ENCODE data around the gene TRIM47. TPM values are rescaled to one million over a fixed set of nuclear protein-coding genes. Genes with fewer than 3 reads are reported as not detected.

TRIM47 gene, protein sequence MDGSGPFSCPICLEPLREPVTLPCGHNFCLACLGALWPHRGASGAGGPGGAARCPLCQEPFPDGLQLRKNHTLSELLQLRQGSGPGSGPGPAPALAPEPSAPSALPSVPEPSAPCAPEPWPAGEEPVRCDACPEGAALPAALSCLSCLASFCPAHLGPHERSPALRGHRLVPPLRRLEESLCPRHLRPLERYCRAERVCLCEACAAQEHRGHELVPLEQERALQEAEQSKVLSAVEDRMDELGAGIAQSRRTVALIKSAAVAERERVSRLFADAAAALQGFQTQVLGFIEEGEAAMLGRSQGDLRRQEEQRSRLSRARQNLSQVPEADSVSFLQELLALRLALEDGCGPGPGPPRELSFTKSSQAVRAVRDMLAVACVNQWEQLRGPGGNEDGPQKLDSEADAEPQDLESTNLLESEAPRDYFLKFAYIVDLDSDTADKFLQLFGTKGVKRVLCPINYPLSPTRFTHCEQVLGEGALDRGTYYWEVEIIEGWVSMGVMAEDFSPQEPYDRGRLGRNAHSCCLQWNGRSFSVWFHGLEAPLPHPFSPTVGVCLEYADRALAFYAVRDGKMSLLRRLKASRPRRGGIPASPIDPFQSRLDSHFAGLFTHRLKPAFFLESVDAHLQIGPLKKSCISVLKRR
- total RNA-seq (2022; extraction: Qiagen RNA extraction; ENCODE audit: low read depth): 117 to 177 TPM (median 163 TPM) in 5 replicates

DNA sequence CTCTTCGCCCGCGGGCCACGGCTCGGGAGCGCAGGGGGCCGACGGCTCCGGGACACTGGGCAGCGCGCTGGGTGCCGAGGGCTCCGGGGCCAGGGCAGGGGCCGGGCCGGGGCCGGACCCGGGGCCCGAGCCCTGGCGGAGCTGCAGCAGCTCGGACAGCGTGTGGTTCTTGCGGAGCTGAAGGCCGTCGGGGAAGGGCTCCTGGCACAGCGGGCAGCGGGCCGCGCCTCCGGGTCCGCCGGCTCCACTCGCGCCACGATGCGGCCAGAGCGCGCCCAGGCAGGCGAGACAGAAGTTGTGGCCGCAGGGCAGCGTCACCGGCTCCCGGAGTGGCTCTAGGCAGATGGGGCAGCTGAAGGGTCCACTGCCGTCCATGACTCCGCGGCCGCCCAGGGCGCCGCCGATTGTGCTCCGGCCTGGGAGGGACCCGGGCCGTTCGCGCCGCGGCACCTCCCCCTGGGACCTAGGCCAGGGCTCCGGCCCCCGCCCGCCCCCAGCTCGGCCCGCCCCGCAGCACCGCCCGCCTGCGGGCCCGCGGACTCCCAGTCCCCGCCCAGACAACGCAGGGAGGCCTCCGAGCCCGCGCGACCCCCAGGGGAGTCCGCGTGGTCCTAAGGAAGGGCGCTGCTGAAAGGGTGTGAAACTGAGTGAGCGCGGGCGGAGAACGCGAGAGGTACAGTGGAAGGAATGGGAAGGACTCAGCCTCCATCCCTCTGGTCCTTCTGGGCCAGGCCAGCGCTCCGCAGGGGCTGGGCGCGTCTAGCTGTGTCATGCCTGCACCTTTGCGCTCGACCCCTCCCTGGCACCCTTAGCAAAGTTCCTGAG lies at the start of gene TRIM47:
Gene TRIM47 (minus strand): TSS at position 408 of the 825 bp plus-strand sequence. CDS start 33 bp downstream, at position 375.

DNA sequence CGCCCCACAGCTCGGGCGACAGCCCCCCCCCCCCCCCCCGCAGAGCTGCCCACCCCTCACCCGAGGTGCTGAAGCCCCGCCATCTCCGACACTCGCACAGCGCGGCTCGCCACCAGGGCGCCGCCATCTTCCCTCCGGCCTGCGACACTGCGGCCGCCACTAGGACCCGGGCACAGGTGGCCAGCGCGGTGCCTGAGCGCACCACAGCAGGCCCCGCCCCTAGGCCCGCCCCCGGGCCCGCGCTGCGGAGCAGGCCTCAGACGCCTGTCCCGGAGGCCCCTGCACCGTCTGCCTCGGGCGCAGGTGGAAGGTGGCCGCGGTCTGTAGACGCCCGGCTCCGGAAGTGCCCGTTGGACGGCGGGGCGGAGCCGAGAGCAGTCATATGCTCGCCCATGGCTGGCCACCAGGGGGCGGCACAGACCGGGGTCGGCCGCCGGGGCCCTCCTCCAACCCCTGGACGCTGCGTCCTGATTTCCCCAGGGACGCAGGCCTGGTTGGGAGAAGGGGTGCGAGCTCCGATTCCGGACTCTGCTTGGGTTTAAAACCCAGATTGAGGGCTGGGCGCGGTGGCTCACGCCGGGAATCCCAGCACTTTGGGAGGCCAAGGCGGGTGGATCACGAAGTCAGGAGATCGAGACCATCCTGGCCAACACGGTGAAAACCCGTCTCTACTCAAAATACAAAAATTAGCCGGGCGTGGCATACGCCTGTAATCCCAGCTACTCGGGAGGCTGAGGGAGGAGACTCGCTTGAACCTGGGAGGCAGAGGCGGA lies 26.6 kb upstream of the TRIM47 start, which contains the start of gene MRPL38:
Gene MRPL38 (minus strand): TSS at position 136 of the 773 bp plus-strand sequence. CDS start 9 bp downstream, at position 127.

DNA sequence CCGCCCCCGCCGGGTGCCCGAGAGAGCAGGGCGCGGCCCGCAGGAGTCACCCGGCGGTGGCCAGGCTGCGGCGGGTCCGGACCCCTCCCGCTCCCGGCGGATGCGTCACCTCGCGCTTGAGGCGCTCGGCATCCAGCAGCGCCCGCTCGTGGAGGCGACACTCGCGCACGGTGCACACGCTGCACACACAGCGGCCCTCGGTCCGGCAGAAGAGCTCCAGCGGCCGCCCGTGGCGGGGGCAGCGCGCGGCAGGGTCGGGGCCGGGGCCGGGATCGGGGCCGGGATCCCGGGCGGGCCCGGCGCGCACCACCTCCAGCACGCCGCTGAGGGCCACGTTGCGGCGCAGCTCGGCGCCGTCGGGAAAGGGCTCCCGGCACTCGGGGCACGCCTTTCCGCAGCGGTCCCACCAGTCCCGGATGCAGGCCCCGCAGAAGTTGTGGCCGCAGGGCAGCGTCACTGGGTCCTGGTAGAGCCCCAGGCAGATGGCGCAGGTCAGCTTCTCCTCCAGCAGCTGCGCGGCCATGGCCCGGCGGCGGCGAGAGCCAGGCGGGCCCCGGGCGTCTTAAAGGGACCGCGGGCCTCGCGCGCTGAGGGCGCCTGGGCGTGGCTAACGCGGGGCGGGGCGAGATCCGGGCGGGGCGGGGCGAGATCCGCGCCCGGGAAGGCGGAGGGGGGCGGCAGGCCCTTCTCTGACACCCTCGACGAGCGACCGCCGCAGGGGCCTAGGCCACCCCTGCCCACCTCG lies 18.2 kb upstream of the TRIM47 start, which contains the start of gene TRIM65:
Gene TRIM65 (minus strand): TSS at position 537 of the 745 bp plus-strand sequence. CDS start 14 bp downstream, at position 523.

DNA sequence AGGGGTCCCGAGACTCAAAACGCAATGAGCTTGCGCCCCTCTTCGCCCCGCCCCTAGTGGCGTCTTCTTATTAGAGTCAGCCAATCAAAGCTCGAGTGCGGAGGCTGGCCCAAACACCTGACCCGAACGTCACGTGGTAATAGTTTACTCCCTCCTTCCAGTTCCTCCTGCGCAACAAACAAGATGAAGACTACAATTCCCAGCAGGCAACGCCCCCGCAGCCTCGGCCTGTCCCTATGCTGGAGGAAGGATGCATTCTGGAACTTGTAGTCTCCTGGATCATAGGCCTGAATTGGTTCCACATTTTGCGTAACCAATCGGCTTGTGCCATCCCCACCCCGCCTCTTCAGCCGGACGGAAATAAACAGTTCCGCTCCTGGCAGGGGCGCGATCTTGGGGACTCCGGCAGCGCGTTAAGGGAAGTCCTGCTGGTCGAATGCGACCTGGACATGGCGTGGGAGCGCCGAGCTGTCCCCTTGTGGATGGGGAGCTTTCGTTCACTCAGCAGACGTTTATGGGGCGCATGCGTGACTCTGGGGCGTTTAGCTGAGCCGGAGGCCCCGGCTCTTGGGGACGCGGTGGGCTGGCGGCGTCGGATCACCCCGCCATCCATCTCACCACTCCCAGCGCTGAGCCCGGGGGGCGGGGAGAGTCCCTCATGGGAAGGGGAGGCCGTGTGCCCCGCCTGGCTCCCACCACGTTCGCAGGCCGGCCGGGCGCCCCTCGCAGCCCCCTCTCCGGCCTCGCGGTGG lies 22.9 kb downstream of the TRIM47 start, which contains the start of gene WBP2:
Gene WBP2 (minus strand): TSS at position 26 of the 752 bp plus-strand sequence. CDS start 38 bp downstream, outside the sequence.

DNA sequence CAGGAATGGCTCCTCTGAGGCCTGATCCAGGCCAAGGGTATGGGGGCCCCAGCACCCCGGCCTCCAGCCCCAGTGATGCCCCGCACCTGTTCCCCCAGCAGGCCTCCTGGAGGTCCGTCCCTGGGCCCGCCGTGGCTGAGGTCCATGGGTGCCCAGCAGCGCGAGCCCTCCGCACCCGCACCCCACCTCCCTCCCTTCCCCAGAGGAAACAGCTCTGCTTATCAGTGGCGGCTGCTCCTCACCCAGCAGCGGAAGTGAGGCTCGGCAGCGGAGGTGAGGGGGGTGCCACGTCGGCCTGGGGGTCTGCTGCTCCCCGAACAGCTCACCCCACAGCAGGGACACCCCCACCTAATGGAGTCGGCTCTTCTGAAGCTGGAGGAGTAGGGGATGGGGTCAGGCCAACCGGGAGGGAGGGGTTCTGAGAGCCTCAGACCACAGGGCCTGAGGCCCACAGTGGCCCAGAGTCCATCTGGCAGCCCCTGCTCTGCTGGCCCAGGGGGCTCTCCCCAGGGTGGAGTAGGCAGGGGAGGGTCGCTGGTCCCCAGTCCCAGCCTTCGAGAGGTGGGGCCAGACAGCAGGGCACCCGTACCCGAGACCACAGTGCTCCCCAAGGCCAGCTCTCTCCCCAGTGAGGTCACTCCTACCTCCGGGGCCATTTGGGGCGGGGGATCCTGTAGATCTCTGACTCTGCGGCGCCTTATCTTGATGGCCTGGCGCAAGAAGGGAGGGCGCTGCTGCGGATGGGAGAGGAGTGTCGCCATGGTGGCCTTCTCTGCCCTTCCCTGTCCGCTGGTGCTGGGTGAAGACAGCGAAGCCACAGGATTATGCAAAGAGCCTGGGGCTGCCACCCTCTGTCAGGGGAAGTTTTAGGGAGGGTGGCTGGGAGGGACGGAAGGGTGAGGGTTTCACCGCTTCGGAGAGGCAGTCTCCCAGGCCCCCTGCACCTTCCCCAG lies 34.5 kb downstream of the TRIM47 start, which contains the start of gene UNC13D:
Gene UNC13D (minus strand): TSS at position 828 of the 953 bp plus-strand sequence. CDS start 67 bp downstream, at position 761.

Other genes starting within 250 kb of the TRIM47 start
- 0.64 to 1.4 TPM (median 1.1 TPM) in 5 replicates for gene SMIM5, start 245.1 kb downstream of the TRIM47 start, total RNA-seq (2022; extraction: Qiagen RNA extraction; ENCODE audit: low read depth)
- 21.0 to 36.0 TPM (median 27.0 TPM) in 5 replicates for gene RECQL5, start 211.4 kb downstream of the TRIM47 start, total RNA-seq (2022; extraction: Qiagen RNA extraction; ENCODE audit: low read depth)
- gene SAP30BP, start 211.2 kb downstream of the TRIM47 start, total RNA-seq (2022; extraction: Qiagen RNA extraction; ENCODE audit: low read depth): 102 to 139 TPM (median 117 TPM) in 5 replicates
- gene ITGB4, start 157.1 kb downstream of the TRIM47 start, total RNA-seq (2022; extraction: Qiagen RNA extraction; ENCODE audit: low read depth): 50.8 to 123 TPM (median 97.0 TPM) in 5 replicates
- 37.4 to 83.5 TPM (median 70.9 TPM) in 5 replicates for gene GALK1, start 113.4 kb downstream of the TRIM47 start, total RNA-seq (2022; extraction: Qiagen RNA extraction; ENCODE audit: low read depth)
- 24.5 to 33.2 TPM (median 29.6 TPM) in 5 replicates for gene UNK, start 93.8 kb downstream of the TRIM47 start, total RNA-seq (2022; extraction: Qiagen RNA extraction; ENCODE audit: low read depth)
- gene UNC13D, start 34.2 kb downstream of the TRIM47 start, total RNA-seq (2022; extraction: Qiagen RNA extraction; ENCODE audit: low read depth): 3.3 to 7.1 TPM (median 5.1 TPM) in 5 replicates
- 87.3 to 112 TPM (median 92.7 TPM) in 5 replicates for gene WBP2, start 23.2 kb downstream of the TRIM47 start, total RNA-seq (2022; extraction: Qiagen RNA extraction; ENCODE audit: low read depth)
- gene TRIM65, start 18.4 kb upstream of the TRIM47 start, total RNA-seq (2022; extraction: Qiagen RNA extraction; ENCODE audit: low read depth): 25.7 to 47.8 TPM (median 39.1 TPM) in 5 replicates
- 79.6 to 127 TPM (median 121 TPM) in 5 replicates for gene MRPL38, start 26.3 kb upstream of the TRIM47 start, total RNA-seq (2022; extraction: Qiagen RNA extraction; ENCODE audit: low read depth)
- gene FBF1, start 62.5 kb upstream of the TRIM47 start, total RNA-seq (2022; extraction: Qiagen RNA extraction; ENCODE audit: low read depth): 3.1 to 12.6 TPM (median 8.6 TPM) in 5 replicates
- gene ACOX1, start 100.6 kb upstream of the TRIM47 start, total RNA-seq (2022; extraction: Qiagen RNA extraction; ENCODE audit: low read depth): 14.2 to 19.1 TPM (median 17.6 TPM) in 5 replicates
- 21.2 to 29.2 TPM (median 24.2 TPM) in 5 replicates for gene TEN1, start 100.7 kb upstream of the TRIM47 start, total RNA-seq (2022; extraction: Qiagen RNA extraction; ENCODE audit: low read depth)
- 3.6 to 5.9 TPM (median 5.2 TPM) in 5 replicates for gene CDK3, start 122.3 kb upstream of the TRIM47 start, total RNA-seq (2022; extraction: Qiagen RNA extraction; ENCODE audit: low read depth)
- 10.2 to 22.7 TPM (median 18.4 TPM) in 5 replicates for gene EVPL, start 148.7 kb upstream of the TRIM47 start, total RNA-seq (2022; extraction: Qiagen RNA extraction; ENCODE audit: low read depth)
- 74.3 to 88.7 TPM (median 83.4 TPM) in 5 replicates for gene SRP68, start 193.9 kb upstream of the TRIM47 start, total RNA-seq (2022; extraction: Qiagen RNA extraction; ENCODE audit: low read depth)
- 0.27 to 2.0 TPM (median 1.7 TPM) in 5 replicates for gene GALR2, start 196.2 kb upstream of the TRIM47 start, total RNA-seq (2022; extraction: Qiagen RNA extraction; ENCODE audit: low read depth)
- gene ZACN, start 200.6 kb upstream of the TRIM47 start, total RNA-seq (2022; extraction: Qiagen RNA extraction; ENCODE audit: low read depth): 0.18 to 0.84 TPM (median 0.26 TPM) in 5 replicates
- 54.8 to 70.2 TPM (median 67.2 TPM) in 5 replicates for gene EXOC7, start 225.2 kb upstream of the TRIM47 start, total RNA-seq (2022; extraction: Qiagen RNA extraction; ENCODE audit: low read depth)

Measured in A549 treated with ZK216348 at 1 μM for 4 hours (cell line).